Measurements from ENCODE around the gene LRRC4C. TPM values are rescaled to one million over a fixed set of nuclear protein-coding genes. Genes with fewer than 3 reads are reported as not detected.
A peak's percentile ranks its signal among the peaks of the same experiment; 100 is the strongest.

Gene LRRC4C
- total and polyA plus RNA-seq, 2 experiments from 2014 or later = 0.35 to 1.1 TPM

- peaks cover 38% of the 10 kb centered on the region for H3K9me3 Mint-ChIP-seq
- Histone ChIP-seq H3K79me2 (replicated peaks; ENCODE audit: insufficient read depth) (no peaks in the 10 kb centered on the region), H3K27ac (ENCODE audit: low read depth) (no peak overlapping the region), H3K36me3 (ENCODE audit: insufficient read depth) (peaks cover 18% of the 10 kb centered on the region; the same call in 1 of the 2 replicates), H3K4me2 (no peak overlapping the region), H3K4me3 (no peak overlapping the region), H3K9me2 (ENCODE audit: insufficient read depth) (no peaks in the 10 kb centered on the region; the same call in none of the 2 replicates), H3F3A (replicated peaks; ENCODE audit: low read depth) (no peaks in the 10 kb centered on the region), H4K20me1 (replicated peaks; ENCODE audit: insufficient read depth) (no peaks in the 10 kb centered on the region), H3K4me1 (ENCODE audit: insufficient read depth) (peaks cover 8% of the 10 kb centered on the region; the same call in 1 of the 2 replicates), H2AFZ (no peak overlapping the region), H3K27me3 (ENCODE audit: insufficient read depth) (no peaks in the 10 kb centered on the region)
- no peak for ATAC-seq
- no peak overlapping the region for H3K27ac Mint-ChIP-seq
- peaks cover 12% of the 10 kb centered on the region for H3K4me1 Mint-ChIP-seq
- H3K4me3 Mint-ChIP-seq = no peak overlapping the region
- H3K36me3 Mint-ChIP-seq (ENCODE audit: low read depth) = peaks cover 25% of the 10 kb centered on the region; the same call in 2 of the 3 replicates
- TF ChIP-seq POLR2AphosphoS5 (IDR thresholded peaks at IDR 0.05; ENCODE audit: low read depth) = no peak
- no peak for TF ChIP-seq REST (IDR thresholded peaks at IDR 0.05; ENCODE audit: unreplicated experiment)
- TF ChIP-seq JUNB (IDR thresholded peaks at IDR 0.05; ENCODE audit: unreplicated experiment) = no peak
- no peak for TF ChIP-seq NANOG (IDR thresholded peaks at IDR 0.05; ENCODE audit: borderline replicate concordance)
- TF ChIP-seq ETS1 (IDR thresholded peaks at IDR 0.05) = no peak
- peak; percentile 50 for DNase-seq (ENCODE audit: low spot score)
- peaks cover 3% of the 10 kb centered on the region for H3K27me3 Mint-ChIP-seq (ENCODE audit: insufficient read depth, low read depth, poor library complexity)
Measured at GRCh38 chr11:40445391-40445790, 1014.1 kb downstream of the LRRC4C start.

GRCh38 chr11:40444151-40444550, 1015.3 kb downstream of the LRRC4C start:
- DNase-seq (ENCODE audit: low spot score) = no peak
- Histone ChIP-seq H3K4me2 (no peak overlapping the region), H3K9me2 (ENCODE audit: insufficient read depth) (no peaks in the 10 kb centered on the region; the same call in none of the 2 replicates), H4K20me1 (replicated peaks; ENCODE audit: insufficient read depth) (no peaks in the 10 kb centered on the region), H3K36me3 (ENCODE audit: insufficient read depth) (peaks cover 18% of the 10 kb centered on the region; the same call in 1 of the 2 replicates), H3K27me3 (ENCODE audit: insufficient read depth) (no peaks in the 10 kb centered on the region), H3K27ac (ENCODE audit: low read depth) (no peak overlapping the region), H2AFZ (no peak overlapping the region), H3K4me1 (ENCODE audit: insufficient read depth) (peaks cover 8% of the 10 kb centered on the region; the same call in 1 of the 2 replicates), H3F3A (replicated peaks; ENCODE audit: low read depth) (no peaks in the 10 kb centered on the region), H3K79me2 (replicated peaks; ENCODE audit: insufficient read depth) (no peaks in the 10 kb centered on the region), H3K4me3 (no peak overlapping the region)
- Mint-ChIP-seq H3K4me3 (no peak overlapping the region), H3K27me3 (ENCODE audit: insufficient read depth, low read depth, poor library complexity) (peaks cover 3% of the 10 kb centered on the region), H3K27ac (no peak overlapping the region), H3K9me3 (peaks cover 38% of the 10 kb centered on the region), H3K36me3 (ENCODE audit: low read depth) (peaks cover 25% of the 10 kb centered on the region; the same call in 2 of the 3 replicates), H3K4me1 (peaks cover 12% of the 10 kb centered on the region)
- ATAC-seq = no peak
- TF ChIP-seq REST (IDR thresholded peaks at IDR 0.05; ENCODE audit: unreplicated experiment) (no peak), ZNF114 (CRISPR knock-in tag; IDR thresholded peaks at IDR 0.05) (no peak), JUNB (IDR thresholded peaks at IDR 0.05; ENCODE audit: unreplicated experiment) (no peak), ETS1 (IDR thresholded peaks at IDR 0.05) (no peak), NANOG (IDR thresholded peaks at IDR 0.05; ENCODE audit: borderline replicate concordance) (no peak)

Data from GM23338 (cell line).